HepG2 (cell line): ENCODE measurements around the gene ALDH1A1.
A peak's percentile ranks its signal among the peaks of the same experiment; 100 is the strongest.

Source experiments
- CREM ChIP-seq, 2 experiments: sonication (generic) in 1 of 2; formaldehyde crosslinking in 1 of 2; IDR thresholded peaks; 2 replicates each; pipeline versions ENCODE4 v1.4.0 to v1.6.1; 2016 to 2020; ENCODE audit warnings: antibody characterized with exemption in 1 of 2, mild to moderate bottlenecking in 1 of 2, missing genetic modification reagents in 1 of 2
- MIXL1 ChIP-seq: IDR thresholded peaks from 2 replicates; pipeline ENCODE4 v1.6.1; 2016
- MYC ChIP-seq: sonication (generic); formaldehyde crosslinking; IDR thresholded peaks from 2 replicates; pipeline ENCODE4 v1.9.0; 2021; ENCODE audit warnings: missing genetic modification reagents, borderline replicate concordance
- RFX5 ChIP-seq: IDR thresholded peaks from 2 replicates; pipeline ENCODE4 v1.6.1; 2011; ENCODE audit warnings: low read depth, low read length, improper control_type of control experiment
- SOX6 ChIP-seq, 2 experiments: fragments of 450-650 bp in 1 of 2; sonication (generic) in 1 of 2; formaldehyde crosslinking in 1 of 2; IDR thresholded peaks; 2 replicates each; pipeline versions ENCODE4 v1.4.0 to v1.6.1; 2017 to 2020; ENCODE audit warnings: antibody characterized with exemption in 1 of 2, mild to moderate bottlenecking in 1 of 2, missing genetic modification reagents in 1 of 2
- TGIF2 ChIP-seq: IDR thresholded peaks from 2 replicates; pipeline ENCODE4 v1.6.1; 2016; ENCODE audit warnings: control low read depth, missing compliant biosample characterization
- TF ChIP-seq, protein P1 (sequence below): sonication (generic); formaldehyde crosslinking; IDR thresholded peaks from 2 replicates; pipeline ENCODE4 v1.8.1; 2023; ENCODE audit warnings: mild to moderate bottlenecking, inconsistent platforms, moderate library complexity, missing genetic modification reagents, borderline replicate concordance
- TF ChIP-seq, protein P2 (sequence below): sonication (generic); formaldehyde crosslinking; IDR thresholded peaks from 2 replicates; pipeline ENCODE4 v1.4.0; 2020; ENCODE audit warnings: missing genetic modification reagents
- TF ChIP-seq, protein P3 (sequence below), 2 experiments: sonication (generic) in 1 of 2; formaldehyde crosslinking in 1 of 2; IDR thresholded peaks; 2 replicates each; pipeline versions ENCODE4 v1.5.1 to v1.6.1; 2011 to 2020; ENCODE audit warnings: borderline replicate concordance in 1 of 2, low read depth in 1 of 2, low read length in 1 of 2, mild to moderate bottlenecking in 1 of 2, missing genetic modification reagents in 1 of 2, moderate library complexity in 1 of 2

DNA sequence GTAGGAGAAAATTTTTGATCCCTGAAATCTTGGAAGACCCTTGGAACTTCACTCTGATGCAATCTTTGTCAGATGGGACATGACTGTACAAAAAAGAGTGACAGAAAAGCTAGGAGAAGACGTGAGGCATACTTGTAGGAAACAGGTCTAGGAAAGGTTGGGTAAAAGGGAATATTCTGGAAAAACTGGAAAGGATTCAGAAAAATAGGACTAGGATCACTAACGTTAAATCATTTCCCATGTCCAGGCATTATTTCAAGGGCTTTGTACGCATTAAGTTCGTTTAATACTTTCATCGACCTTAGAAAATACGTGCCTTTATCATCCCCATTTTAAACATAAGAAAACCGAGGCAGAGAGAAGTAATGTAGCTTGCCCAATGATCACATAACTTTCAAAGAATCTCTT, 2.9 kb downstream of the ALDH1A1 start:
- no peak for TF ChIP-seq MIXL1 (CRISPR knock-in tag)
- TF ChIP-seq, protein P1, sequence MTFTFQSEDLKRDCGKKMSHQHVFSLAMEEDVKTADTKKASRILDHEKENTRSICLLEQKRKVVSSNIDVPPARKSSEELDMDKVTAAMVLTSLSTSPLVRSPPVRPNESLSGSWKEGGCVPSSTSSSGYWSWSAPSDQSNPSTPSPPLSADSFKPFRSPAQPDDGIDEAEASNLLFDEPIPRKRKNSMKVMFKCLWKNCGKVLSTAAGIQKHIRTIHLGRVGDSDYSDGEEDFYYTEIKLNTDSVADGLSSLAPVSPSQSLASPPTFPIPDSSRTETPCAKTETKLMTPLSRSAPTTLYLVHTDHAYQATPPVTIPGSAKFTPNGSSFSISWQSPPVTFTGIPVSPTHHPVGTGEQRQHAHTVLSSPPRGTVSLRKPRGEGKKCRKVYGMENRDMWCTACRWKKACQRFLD = no peak
- TF ChIP-seq TGIF2 (CRISPR knock-in tag) = peak; percentile 51; the same call in 1 of the 2 replicates
- TF ChIP-seq, protein P2, sequence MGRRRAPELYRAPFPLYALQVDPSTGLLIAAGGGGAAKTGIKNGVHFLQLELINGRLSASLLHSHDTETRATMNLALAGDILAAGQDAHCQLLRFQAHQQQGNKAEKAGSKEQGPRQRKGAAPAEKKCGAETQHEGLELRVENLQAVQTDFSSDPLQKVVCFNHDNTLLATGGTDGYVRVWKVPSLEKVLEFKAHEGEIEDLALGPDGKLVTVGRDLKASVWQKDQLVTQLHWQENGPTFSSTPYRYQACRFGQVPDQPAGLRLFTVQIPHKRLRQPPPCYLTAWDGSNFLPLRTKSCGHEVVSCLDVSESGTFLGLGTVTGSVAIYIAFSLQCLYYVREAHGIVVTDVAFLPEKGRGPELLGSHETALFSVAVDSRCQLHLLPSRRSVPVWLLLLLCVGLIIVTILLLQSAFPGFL (CRISPR knock-in tag) = no peak
- TF ChIP-seq, protein P3, sequence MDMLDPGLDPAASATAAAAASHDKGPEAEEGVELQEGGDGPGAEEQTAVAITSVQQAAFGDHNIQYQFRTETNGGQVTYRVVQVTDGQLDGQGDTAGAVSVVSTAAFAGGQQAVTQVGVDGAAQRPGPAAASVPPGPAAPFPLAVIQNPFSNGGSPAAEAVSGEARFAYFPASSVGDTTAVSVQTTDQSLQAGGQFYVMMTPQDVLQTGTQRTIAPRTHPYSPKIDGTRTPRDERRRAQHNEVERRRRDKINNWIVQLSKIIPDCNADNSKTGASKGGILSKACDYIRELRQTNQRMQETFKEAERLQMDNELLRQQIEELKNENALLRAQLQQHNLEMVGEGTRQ (IDR thresholded peaks at IDR 0.05; ENCODE audit: low read depth, low read length) = no peak
- TF ChIP-seq, protein P3 (CRISPR knock-in tag; IDR thresholded peaks at IDR 0.05; ENCODE audit: borderline replicate concordance) = no peak
- no peak for TF ChIP-seq MYC
- TF ChIP-seq RFX5 = no peak
- no peak for TF ChIP-seq SOX6 (IDR thresholded peaks at IDR 0.05)
- no peak for TF ChIP-seq SOX6 (CRISPR knock-in tag; IDR thresholded peaks at IDR 0.05)
- no peak for TF ChIP-seq CREM (IDR thresholded peaks at IDR 0.05)
- TF ChIP-seq CREM (CRISPR knock-in tag; IDR thresholded peaks at IDR 0.05) = no peak
